ENCODE measurements around the gene CTIF.

The CTIF gene

DNA sequence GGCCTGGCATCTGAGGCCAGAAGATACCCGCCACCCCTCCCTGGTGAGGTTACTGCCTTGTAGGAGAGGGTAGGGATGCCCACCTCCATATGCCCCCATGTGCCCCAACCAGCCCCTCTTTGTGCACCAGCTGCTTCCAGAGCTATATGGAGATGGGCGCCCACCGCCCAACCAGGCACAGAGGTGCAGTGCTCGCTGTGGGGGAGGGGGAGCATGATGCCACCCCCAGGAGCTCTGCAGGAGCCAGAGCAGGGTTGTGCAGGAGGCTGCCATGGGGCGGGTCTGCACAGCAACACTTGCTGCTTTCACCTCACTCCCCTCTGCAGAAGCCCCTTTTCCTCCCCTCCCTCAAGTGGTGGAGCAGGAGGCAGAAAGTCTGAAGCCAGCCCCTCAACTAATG lies 237.3 kb downstream of the CTIF start:
- no peak for DNase-seq (ENCODE audit: low spot score)

DNA sequence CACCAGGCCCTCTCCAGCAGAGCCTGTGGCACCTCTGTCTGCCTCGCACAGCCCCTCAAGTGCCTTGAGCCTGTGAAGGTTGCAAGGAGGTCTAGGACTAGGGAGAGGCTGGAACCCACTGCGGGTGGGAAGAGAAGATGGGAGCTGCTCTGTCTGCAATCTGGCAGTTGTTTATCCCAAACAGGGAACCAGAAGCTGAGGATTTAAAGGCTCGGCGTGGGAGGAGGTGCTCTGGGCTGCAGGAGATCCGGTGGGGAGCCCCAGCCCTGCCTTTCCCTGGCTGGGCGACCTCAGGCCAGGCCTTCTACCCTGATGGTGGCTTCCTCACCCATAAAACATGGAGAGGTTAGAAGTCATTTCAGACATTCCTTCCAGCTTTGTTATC lies 237.8 kb downstream of the CTIF start:
- no peak for DNase-seq (ENCODE audit: low spot score)

DNA sequence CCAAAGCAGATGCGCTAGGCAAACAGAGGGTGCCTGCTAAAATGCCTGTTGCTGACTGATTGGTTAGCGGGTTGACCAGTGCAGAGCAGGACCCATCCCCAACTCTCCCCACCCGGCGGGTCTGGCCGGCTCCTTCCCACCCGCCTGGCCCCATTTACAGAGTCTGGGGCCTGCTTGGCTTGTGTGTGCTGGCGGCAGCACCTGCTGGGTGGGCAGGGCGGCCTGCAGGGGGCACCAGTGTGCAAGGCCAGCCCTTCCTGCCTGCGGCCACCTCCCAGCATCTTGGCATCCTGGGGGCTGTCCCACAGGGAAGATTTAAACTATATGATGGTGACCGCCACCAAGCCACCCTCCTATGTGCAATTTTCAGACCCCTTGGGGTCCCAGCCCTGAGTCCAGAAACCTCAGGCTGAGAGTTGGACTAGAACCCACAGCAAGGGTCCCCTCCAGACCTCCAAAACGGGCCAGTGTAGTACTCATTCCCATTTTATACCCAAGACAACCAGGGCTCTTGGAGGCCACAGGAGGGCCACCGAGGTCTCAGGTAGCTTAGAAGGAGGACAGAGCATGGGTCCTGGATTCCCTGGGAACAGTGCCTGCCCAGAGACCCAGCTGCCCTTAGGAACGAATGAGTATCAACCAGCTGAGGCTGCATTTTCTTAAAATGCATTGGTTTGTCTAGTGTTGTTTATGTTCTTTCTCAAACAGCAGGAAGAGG lies 238.4 kb downstream of the CTIF start:
- DNase-seq (ENCODE audit: low spot score): peak; percentile 21

DNA sequence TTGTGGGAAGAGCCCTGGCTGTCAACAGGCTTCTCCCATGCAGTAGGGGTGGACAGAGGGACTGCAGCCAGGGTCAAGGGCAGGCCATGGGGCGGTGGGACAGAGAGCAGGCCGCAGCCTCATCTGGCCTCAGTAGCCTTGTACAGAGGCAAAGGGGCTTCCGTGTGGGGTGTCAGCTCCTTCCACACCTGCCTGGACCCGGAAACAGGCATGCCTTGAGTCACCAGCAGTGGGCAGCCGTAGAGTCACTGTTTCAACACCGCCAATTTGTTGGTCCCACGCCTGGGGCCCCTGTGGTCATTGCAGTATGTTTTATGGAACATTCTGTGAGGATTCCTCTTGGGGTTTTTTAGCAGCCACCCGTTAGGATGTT lies 238.9 kb downstream of the CTIF start:
- DNase-seq (ENCODE audit: low spot score): no peak

DNA sequence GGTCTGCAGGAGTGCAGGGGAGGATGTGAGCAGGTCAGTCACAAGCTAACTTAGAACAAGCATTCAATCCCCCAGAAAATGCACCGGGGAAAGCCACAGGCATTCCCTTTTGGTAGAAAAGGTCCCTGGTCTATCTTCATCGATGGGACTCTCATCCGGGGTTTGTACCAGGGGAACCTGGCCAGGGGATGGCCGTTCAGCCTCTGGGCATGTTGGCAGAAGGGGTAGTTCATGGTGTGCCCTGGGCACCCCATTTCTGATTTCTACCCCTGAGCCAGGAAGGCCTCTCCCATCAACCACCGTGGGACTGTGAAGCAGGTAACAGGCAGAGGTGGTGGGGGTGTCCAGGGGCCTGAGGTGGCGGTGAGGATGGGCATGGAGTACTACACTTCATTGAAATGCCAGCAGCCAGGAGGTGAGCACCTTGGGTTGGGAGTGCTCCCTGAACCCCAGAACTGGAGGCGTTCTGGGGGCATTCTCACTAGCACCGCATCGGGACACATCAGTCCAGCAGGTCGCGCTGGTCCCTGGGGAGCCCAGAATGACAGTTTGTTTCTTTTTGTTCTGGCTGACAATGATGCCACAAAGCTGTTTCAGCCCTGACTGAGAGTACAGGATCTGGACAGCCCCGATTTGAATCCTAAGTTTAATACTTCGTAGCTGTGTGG lies 239.6 kb downstream of the CTIF start:
- no peak for DNase-seq (ENCODE audit: low spot score)

GRCh38 chr18:48779462-48779861 lies 240.6 kb downstream of the CTIF start:
- DNase-seq (ENCODE audit: low spot score): no peak

GRCh38 chr18:48780201-48780912 lies 241.5 kb downstream of the CTIF start:
- DNase-seq (ENCODE audit: low spot score): no peak

DNA sequence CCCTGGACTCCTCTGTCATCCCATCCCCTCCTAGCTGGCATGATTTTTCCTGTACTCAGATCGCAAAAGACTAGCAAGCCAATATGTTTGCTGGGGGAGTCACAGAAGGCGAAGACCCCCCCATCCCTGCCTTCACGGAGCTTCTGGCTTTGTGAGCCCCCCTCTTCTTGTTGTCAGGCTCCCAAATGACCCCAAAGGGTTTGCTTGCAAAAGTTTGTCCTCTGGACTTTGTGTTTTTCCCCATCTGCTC lies 242.0 kb downstream of the CTIF start:
- DNase-seq (ENCODE audit: low spot score): no peak

GRCh38 chr18:48781163-48781987 lies 242.5 kb downstream of the CTIF start:
- peak; percentile 36 for DNase-seq (ENCODE audit: low spot score)

DNA sequence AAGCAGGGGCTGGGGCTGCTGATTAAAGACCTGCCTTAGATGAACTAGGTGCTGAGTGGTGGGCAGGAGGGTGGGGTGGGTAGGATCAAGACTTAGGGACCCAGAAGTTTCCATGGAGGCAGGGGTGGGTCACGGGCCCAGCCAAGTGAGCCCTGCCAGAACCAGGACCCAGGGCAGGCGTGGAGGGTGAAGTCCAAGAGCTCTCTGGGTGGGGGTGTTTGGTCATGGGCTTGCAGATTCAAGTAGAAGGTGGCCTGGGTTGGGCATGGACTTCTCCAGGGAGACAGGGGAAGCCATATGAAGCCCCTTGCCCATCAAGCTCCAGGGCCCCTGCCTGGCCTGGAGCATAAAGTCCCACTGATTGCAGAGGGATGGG lies 243.1 kb downstream of the CTIF start:
- no peak for DNase-seq (ENCODE audit: low spot score)

DNA sequence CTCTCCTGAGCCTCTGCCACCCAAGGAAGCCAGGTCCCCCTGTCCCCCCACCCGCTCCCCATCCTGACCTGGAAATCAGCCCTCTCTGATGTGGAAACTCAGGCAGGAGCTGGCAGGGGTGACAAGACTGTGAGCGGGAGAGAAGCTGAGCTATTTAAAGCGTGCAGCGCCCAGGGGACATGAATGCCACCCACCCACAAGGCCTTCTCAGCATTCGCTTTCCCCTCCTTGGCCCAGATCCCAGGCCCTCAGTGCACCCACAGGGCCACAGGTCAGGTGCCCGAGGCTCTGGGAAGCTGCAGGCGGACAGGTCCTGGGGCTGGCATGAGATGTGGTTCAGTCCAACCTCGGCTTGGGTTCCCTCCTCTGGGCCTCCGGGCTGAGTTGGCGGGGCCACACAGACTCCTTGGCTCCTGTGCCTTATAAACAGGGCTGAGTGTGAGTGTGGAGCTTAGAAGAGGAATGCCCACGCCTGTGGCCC lies 243.6 kb downstream of the CTIF start:
- no peak for DNase-seq (ENCODE audit: low spot score)

DNA sequence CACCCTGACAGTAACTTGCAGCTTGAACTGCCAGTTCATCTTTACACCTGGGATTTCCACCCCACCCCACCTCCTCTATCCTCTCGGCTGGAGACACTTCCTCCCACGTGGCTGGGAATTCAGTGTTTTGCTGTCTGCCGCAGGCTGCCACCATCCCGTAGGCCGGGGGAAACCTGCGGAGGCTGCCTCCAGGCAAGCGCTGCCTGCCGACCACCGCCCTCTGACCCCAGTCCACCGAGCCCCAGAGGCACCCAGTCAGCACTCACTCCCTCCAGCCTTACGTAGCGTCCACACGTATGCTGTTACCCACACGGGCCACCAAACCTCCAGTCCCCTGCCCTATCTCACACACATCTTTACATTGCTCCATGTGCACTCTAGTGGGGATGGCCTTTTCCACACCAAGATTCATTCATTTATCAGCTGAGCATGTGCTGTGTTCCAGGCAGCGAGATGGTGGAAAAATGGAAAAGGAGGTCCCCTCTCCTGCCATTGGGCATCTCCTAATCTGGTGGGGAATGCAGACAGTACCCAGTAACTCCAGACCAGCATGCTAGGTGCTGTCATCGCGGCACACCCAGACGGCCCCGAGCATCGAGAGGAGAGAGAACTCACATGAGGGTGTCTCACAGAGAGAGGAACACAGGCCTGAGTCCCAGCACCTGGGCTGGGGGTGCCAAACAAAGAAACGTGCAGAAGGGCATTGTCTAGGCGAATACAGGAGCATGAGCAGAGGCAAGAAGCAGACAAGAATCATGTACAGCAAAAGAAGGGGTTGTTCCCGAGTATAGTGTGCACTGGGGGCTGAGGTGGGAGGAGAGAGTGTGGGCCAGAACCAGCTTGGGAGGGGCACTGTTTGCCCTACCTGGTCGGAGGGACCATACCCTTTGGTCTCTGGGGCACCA lies 245.0 kb downstream of the CTIF start:
- no peak for DNase-seq (ENCODE audit: low spot score)

DNA sequence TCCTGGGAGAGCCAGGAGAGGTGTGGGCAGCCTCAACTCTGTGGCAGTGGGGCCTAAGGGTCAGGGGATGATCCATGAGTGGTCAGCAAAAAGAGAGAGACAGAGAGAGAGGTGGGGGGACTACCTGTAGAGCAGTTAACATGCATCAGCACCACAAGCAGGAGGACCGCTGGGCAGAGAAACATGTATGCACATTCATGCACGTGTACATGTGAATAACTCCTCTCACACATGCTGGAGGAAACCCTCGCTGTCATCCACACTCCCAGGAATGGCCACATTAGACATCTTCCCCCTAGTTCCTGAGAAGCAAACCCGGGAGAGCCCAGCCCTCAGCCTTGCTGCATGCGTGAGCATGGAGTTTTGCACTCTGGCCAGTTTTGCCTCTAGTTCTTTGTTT lies 245.8 kb downstream of the CTIF start:
- DNase-seq (ENCODE audit: low spot score): no peak

DNA sequence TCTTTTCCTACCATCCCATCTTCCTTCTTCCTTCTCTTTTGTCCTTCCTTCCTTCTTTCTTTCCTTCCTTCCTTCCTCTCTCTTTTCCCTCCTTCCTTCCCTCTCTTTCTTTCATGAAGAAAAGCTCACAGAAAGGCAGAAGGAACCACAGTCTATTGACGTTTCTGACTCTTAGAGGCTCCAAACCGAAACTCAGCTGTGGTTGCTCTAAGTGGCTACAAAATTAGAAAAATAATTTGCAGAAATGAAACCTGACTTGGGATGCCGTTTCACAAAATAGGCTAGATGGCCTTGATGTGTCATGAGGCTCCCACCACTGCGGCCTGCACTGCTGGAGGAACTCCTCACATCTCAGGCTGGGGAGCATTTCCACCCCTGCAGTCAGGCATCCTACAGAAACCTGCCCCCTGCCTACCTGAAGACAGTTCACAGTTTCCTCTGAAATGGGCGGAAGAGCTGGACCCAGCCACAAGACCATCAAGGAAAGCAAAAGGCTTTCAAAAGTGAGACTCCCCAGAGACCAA lies 246.3 kb downstream of the CTIF start:
- DNase-seq (ENCODE audit: low spot score): no peak

DNA sequence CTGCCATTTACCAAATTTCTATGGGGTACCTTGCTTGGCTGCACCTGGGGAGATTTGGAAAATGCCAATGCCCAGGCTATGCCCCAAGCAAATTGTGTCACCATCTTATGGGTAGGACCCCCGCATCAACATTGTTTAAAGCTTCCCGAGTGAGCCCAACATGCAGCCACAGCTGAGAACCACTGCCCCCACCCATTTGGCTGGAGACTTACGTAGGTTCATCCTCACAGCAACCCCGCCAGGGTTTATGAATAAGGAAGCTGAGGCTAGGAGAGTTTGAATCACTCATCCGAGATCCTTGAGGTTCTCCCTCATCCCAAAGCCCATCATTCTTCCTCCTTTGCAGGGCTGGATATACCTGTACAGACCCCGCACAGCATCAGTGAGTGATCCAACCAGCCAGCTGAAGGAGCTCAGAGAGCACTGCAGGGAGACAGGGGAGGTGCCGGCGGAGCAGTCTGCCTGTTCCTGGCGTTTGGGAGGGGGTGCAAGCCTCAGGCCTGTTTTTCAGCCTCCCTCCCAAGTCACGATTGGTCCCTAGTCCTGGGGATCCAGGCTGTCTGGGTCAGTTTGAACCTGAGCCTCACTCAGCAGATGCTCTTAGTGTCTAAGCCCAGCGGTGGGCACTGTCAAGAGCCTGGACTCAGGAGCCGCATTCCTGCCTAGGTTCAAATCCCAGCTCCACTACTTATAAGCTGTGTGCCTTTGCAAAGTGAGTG lies 247.1 kb downstream of the CTIF start:
- DNase-seq (ENCODE audit: low spot score): no peak

- DNase-seq (ENCODE audit: low spot score): no peak
Observed at GRCh38 chr18:48786455-48787202, 247.8 kb downstream of the CTIF start.

DNA sequence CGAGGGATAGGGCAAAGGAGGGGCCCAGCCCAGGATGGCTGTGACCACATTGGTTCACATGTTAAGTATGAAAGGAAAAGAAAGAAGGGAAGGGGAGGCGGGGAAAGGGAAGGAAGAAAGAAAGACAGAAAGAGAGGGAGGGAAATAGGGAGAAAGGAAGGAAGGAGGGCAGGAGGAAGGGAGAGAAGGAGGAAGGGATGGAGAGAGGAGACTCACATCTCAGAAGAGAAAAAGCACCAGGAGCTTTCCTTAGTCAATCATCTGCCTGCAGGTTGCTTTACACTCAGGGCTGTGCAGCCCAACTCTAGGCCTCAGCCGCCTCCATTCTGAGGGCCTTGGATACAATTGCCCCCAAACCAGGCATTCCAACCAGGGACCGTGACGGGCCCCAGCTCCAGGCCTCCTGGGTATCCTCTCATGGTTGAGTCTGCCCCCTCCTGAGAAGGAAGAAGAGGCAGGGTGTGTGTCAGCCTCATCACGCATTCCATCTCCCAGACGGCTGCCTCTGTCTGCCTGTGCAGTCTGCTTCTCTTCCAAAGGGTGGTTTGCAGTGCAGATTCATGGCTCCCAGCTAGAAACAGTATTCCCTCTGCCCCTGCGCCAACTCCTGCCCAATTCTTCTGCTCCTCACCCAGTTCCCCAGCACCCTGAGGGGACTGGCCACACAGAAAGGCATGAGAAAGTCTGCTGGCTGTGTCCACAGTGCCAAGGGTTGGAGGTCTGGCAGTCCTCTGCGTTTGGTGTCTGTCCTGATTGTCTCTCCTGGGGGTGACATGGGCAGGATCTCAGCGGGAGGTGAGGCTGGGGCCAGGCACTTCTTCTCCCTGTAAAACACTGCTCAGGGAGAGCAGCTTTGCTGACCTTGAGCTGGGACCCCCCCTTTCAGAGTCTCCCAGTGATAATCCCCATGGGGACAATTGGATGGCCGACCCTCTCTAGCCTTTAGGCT lies 248.6 kb downstream of the CTIF start:
- no peak for DNase-seq (ENCODE audit: low spot score)

DNA sequence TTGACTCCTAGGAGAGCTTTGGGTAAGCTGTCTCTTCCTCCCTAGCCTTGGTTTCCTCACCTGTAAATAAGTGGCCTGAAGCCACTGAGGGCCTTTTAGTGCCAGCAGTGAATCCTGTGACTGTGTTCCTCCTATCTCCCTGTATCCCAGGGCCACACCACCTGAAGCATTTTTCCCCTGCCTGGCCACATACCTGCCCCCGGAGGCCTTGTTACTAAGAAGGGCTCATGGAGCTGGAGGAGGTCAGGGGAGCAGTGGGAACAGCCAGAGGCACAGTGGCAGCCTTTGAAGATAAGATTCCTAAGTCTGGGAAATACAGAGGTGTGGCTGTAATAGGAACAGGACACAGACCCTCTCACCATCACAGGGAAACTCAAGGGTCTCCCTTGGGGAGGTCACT lies 249.5 kb downstream of the CTIF start:
- DNase-seq (ENCODE audit: low spot score): no peak

DNA sequence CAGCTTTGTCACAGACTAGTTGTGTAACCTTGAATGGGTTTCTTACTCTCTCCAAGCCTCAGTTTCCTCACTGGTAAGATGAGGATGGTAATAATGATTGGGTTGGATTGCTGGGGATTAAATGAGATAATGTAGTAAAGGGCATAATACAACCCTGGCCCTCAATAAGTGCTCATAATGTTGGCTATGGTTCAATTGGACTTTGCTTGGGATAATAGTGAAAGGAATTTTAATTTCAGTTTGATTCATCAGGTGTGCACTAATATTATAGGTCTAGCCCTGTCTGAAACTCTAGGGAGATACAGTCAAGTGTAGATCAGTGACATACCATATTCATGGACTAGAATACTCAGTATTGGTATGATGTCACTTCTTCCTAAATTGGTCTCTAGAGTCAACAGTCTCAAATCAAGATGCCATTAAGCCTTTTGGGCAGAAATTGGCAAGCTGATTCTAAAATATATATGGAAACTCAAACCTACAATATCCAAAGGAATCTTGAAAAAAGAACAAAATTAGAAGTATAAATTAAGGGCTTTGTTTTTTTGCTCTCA lies 250.5 kb downstream of the CTIF start:
- DNase-seq (ENCODE audit: low spot score): no peak

Data from hematopoietic multipotent progenitor cell treated with erythropoietin and hydrocortisone succinate and interleukin-3 and kit ligand, for 17 days (in vitro differentiated cells).